HepG2 (cell line): ENCODE measurements around the gene COL5A1. TPM values are rescaled to one million over a fixed set of nuclear protein-coding genes. Genes with fewer than 3 reads are reported as not detected.
"Not testable (repeated sequence)": the region's sequence is repeated elsewhere in the genome, so short reads cannot be mapped to it uniquely, and the experiment has no call there.

ENCODE experiments used
- ATAC-seq: fragments of 200-7000 bp; cut with Tn5 transposase; 3 replicates; pipeline ENCODE4 v1.9.1; 2020; ENCODE audit warnings: mild to moderate bottlenecking, moderate library complexity
- BruUV-seq: library from RNA; stranded (reverse); fragments of 400-500 nt; replicated peaks from 2 replicates; lab custom pipeline; 2021; lab: Mats Ljungman, UMichigan
- CTCF ChIA-PET: fragments of 300-600 bp; formaldehyde crosslinking; extraction: SDS; loops from one replicate; lab custom pipeline; 2021; ENCODE audit warnings: low total read pairs, inconsistent platforms, low intra/inter-chr PET ratio; lab: Yijun Ruan, JAX
- POLR2A ChIA-PET: fragments of 350-600 bp; sonication (Branson Sonifier 250); formaldehyde crosslinking; loops from one replicate; lab custom pipeline; 2020; ENCODE audit warnings: antibody characterized with exemption, inconsistent platforms; lab: Yijun Ruan, JAX
- DNase-seq: peaks from one replicate; pipeline ENCODE4 v3.0.0-alpha.2; 2015; ENCODE audit warnings: low spot score
- FAIRE-seq: peaks from 3 replicates; lab custom pipeline; 2011; peaks lifted over from hg19 to GRCh38; lab: Jason Lieb, UNC
- H2AFZ ChIP-seq: one replicate; pipeline ENCODE4 v1.6.1; 2011; ENCODE audit warnings: low read length, inconsistent platforms
- H3K27ac ChIP-seq: fragments of 300-600 bp; 3 replicates; pipeline ENCODE4 v1.8.0; 2011; ENCODE audit warnings: mixed run types, mild to moderate bottlenecking, mixed read lengths, low read length, inconsistent platforms; ENCODE audit not compliant: insufficient read depth; ENCODE audit errors: extremely low read length
- H3K27me3 ChIP-seq, 2 experiments: fragments of 200-600 bp in 1 of 2; 2 replicates in 1 of 2; 3 replicates in 1 of 2; pipeline versions ENCODE4 v1.6.0 to v1.8.0; 2011; ENCODE audit warnings: low read length in 2 of 2, mild to moderate bottlenecking in 2 of 2, moderate library complexity in 2 of 2, inconsistent platforms in 1 of 2; ENCODE audit not compliant: insufficient read depth in 2 of 2, control insufficient read depth in 1 of 2
- H3K36me3 ChIP-seq, 2 experiments: fragments of 200-600 bp in 1 of 2; replicated peaks in 1 of 2; 2 replicates in 1 of 2; 3 replicates in 1 of 2; pipeline versions ENCODE4 v1.5.1 to v1.8.0; 2011; ENCODE audit warnings: low read length in 2 of 2, inconsistent platforms in 1 of 2; ENCODE audit not compliant: insufficient read depth in 2 of 2, control insufficient read depth in 1 of 2
- H3K4me1 ChIP-seq: 2 replicates; pipeline ENCODE4 v1.5.1; 2012; ENCODE audit warnings: low read length, inconsistent platforms; ENCODE audit not compliant: insufficient read depth
- H3K4me2 ChIP-seq: 2 replicates; pipeline ENCODE4 v1.6.0; 2011; ENCODE audit warnings: low read depth, low read length, inconsistent platforms
- H3K4me3 ChIP-seq, 3 experiments: fragments of 200-600 bp in 1 of 3; sonication (generic), shearing (Covaris generic) in 1 of 3; replicated peaks in 1 of 3; 2 replicates each; pipeline ENCODE4 v1.5.1; 2011 to 2016; ENCODE audit warnings: low read length in 3 of 3, inconsistent platforms in 2 of 3, low read depth in 2 of 3, mild to moderate bottlenecking in 2 of 3, control low read depth in 1 of 3, mixed read lengths in 1 of 3; ENCODE audit not compliant: insufficient read depth in 1 of 3
- H3K79me2 ChIP-seq: one replicate; pipeline ENCODE4 v1.6.1; 2011; ENCODE audit warnings: low read length, inconsistent platforms; ENCODE audit not compliant: insufficient read depth
- H3K9ac ChIP-seq: 2 replicates; pipeline ENCODE4 v1.6.0; 2011; ENCODE audit warnings: mild to moderate bottlenecking, low read depth, low read length, inconsistent platforms; ENCODE audit not compliant: insufficient read depth
- H3K9me3 ChIP-seq: 2 replicates; pipeline ENCODE4 v1.5.1; 2012; ENCODE audit warnings: mild to moderate bottlenecking, low read length
- H4K20me1 ChIP-seq: 2 replicates; pipeline ENCODE4 v1.6.0; 2011; ENCODE audit warnings: inconsistent platforms, mild to moderate bottlenecking, low read length, moderate library complexity; ENCODE audit not compliant: insufficient read depth
- EZH2 ChIP-seq: conservative IDR thresholded peaks from 2 replicates; pipeline ENCODE4 v1.6.1; 2012; ENCODE audit warnings: mild to moderate bottlenecking, low read depth, low read length, moderate library complexity
- PRPF4 ChIP-seq: fragments of 200-400 bp; formaldehyde crosslinking; IDR thresholded peaks from 2 replicates; pipeline ENCODE4 v1.6.1; 2016; ENCODE audit warnings: low read length, low read depth; ENCODE audit not compliant: poor library complexity, severe bottlenecking
- WGBS: methylation state at CpG from one replicate; pipeline ENCODE4 v1.1.6; 2017; ENCODE audit warnings: low lambda C conversion rate; 5-methylcytosine and 5-hydroxymethylcytosine counted together
- in situ Hi-C: cut with HindIII; loops from 2 replicates; pipeline ENCODE4 v1.10.0; 2017; ENCODE audit warnings: low pct_unique_long_range_greater_than_20kb; ENCODE audit not compliant: extremely low pct_ligation_motif_present
- intact Hi-C: fragments of 100-400 bp; cut with micrococcal nuclease; formaldehyde crosslinking; loops from one replicate; pipeline ENCODE4 v1.10.0; 2022; ENCODE audit not compliant: unreplicated experiment
- polyA plus RNA-seq, 8 experiments: library from polyadenylated mRNA; depleted of rRNA in 3 of 8; stranded (reverse) in 7 of 8; unstranded in 1 of 8; fragments of >200 nt; fragmentation: Illumina TruSeq in 4 of 8; extraction: Trizol in 4 of 8; gene quantifications; 2 replicates each; pipeline versions ENCODE4 v1.2.1 to v1.2.3, GENCODE V29; 2011 to 2016; ENCODE audit warnings: low read depth in 4 of 8, missing spikeins in 1 of 8, mixed read lengths in 1 of 8; ENCODE audit not compliant: insufficient read depth in 1 of 8
- total RNA-seq, 5 experiments: library from RNA; depleted of rRNA; stranded (reverse); fragments of >200 nt; fragmentation: Illumina TruSeq; extraction: Trizol; gene quantifications; 2 replicates each; pipeline ENCODE4 v1.2.3, GENCODE V29; 2016; ENCODE audit warnings: low read depth in 1 of 5
- TF ChIP-seq, protein P1 (sequence below): sonication (generic); formaldehyde crosslinking; IDR thresholded peaks from 2 replicates; pipeline ENCODE4 v1.4.0; 2020; ENCODE audit warnings: missing genetic modification reagents
- TF ChIP-seq, protein P2 (sequence below): sonication (generic); formaldehyde crosslinking; IDR thresholded peaks from 2 replicates; pipeline ENCODE4 v1.8.0; 2022; ENCODE audit warnings: low read depth, missing genetic modification reagents

The COL5A1 gene
- total and polyA plus RNA-seq, 2 of the 13 experiments (the other 11 are each of a cell fraction or from before 2014, with no cell fraction given), result not detected

DNA sequence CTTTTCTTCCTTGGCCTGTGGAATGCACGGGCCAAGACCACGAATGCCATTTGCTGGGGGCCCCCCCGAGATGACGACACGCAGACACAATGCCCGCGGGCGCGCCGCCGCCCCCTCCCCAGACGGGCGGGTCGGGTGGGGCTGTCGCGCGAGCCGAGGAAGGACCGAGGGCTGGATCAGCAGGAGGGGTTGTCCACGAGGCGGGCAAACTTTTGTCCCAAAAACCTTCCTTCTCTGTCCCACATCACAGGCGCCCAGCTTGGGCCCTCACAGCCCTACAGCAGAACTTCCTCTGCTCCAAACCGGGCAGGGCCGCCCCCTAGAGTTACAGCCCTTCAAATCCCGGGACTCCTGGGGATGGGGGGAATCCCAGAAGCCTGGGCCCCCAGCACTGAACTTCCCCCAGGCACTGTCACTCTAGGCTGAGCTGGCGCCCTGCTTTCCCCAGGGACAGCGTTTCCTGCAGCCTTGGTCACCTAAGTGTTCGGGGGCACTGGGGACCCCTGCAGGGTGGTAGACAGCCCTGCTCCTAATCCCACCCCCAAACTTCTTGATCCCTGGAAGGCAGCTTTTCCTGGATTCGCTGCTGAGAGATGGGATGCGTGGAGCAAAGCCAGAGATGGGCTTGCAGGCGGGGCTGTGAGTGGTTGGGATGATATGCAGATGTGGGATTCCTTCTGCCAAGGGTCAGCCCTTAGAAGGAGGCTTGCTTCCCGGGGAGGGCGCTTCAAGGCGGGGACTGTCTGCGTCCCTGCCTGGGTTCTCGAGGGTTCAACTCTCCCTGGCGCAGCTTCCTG, 980 bp downstream of the COL5A1 start (continued):
- TF ChIP-seq, protein P1, sequence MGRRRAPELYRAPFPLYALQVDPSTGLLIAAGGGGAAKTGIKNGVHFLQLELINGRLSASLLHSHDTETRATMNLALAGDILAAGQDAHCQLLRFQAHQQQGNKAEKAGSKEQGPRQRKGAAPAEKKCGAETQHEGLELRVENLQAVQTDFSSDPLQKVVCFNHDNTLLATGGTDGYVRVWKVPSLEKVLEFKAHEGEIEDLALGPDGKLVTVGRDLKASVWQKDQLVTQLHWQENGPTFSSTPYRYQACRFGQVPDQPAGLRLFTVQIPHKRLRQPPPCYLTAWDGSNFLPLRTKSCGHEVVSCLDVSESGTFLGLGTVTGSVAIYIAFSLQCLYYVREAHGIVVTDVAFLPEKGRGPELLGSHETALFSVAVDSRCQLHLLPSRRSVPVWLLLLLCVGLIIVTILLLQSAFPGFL, result no peak
- no peak for TF ChIP-seq EZH2
- TF ChIP-seq, protein P2, sequence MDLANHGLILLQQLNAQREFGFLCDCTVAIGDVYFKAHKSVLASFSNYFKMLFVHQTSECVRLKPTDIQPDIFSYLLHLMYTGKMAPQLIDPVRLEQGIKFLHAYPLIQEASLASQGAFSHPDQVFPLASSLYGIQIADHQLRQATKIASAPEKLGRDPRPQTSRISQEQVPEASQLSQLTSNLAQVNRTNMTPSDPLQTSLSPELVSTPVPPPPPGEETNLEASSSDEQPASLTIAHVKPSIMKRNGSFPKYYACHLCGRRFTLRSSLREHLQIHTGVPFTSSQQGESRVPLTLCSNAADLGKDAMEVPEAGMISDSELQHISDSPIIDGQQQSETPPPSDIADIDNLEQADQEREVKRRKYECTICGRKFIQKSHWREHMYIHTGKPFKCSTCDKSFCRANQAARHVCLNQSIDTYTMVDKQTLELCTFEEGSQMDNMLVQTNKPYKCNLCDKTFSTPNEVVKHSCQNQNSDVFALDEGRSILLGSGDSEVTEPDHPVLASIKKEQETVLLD (CRISPR knock-in tag), result no peak

DNA sequence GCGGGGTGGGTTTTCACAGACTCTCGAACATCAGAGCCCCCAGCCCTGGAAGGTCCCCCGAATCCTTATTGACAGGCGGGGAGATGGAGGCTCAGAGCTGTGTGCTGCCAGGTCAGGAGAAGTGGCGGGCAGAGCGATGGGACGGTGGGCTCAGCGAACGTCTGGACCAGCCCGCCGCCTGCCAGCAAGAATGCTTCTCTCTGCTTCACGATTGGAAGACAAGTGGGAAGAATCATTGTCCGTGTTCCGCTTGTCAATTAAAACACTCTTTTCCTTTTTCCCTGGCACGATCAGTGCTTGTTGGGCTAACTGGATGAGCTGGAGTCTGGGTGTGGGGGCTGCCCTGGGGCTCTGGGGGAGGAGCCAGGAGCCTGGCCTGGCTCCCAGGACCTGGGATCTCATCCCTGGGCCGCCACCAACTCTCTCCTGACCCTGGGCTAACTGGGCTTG, 1.6 kb downstream of the COL5A1 start:
- intact Hi-C loops (no loop called here), in situ Hi-C loops (no loop called here)
- FAIRE-seq (no peak), ATAC-seq (no peak)
- BruUV-seq, result no TSS peak
- Histone ChIP-seq H3K27ac (no peak overlapping the region), H4K20me1 (no peaks in the 10 kb centered on the region), H2AFZ (no peak overlapping the region), H3K4me3 (no peak overlapping the region), H3K9ac (no peak overlapping the region), H3K27me3 (peaks cover 11 to 74% of the 10 kb centered on the region in 2 experiments), H3K4me2 (no peak overlapping the region), H3K4me1 (no peaks in the 10 kb centered on the region)
- POLR2A ChIA-PET, result no interaction called here
- WGBS, result 53% methylated on average over 10 of the region's 16 CpGs
- no peak for TF ChIP-seq PRPF4
- TF ChIP-seq, all 625 proteins: peak for 0
- H3K9me3 ChIP-seq, result no peaks in the 10 kb centered on the region
- CTCF ChIA-PET, result no interaction called here
- H3K79me2 ChIP-seq, result no peaks in the 10 kb centered on the region
- H3K36me3 ChIP-seq, result no peaks in the 10 kb centered on the region
- DNase-seq, result no peak

DNA sequence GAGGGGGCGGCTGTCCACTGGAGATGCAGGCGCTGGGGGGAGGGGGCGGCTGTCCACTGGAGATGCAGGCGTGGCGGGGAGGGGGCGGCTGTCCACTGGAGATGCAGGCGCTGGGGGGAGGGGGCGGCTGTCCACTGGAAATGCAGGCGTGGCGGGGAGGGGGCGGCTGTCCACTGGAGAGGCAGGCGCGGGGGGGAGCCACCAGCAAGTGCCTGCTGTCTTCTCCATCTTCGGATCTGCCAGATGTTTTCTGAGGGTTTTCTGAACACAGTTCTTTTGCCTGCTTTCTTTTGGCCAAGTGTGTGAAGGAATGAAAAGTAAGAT, 2.8 kb downstream of the COL5A1 start:
- POLR2A ChIA-PET, H3K4me3 ChIP-seq, intact Hi-C loops, H3K4me1 ChIP-seq, H2AFZ ChIP-seq, H3K79me2 ChIP-seq, FAIRE-seq, H3K4me2 ChIP-seq, CTCF ChIA-PET, DNase-seq, H4K20me1 ChIP-seq, H3K36me3 ChIP-seq, H3K9me3 ChIP-seq, ATAC-seq, in situ Hi-C loops, H3K9ac ChIP-seq, BruUV-seq, H3K27ac ChIP-seq: not testable (repeated sequence)
- WGBS, result 33% methylated on average over 6 of the region's 14 CpGs
- H3K27me3 ChIP-seq, result peaks cover 11 to 64% of the 10 kb centered on the region in 2 experiments
